ENCODE measurements around the gene GOLGA6D.
A peak's percentile ranks its signal among the peaks of the same experiment; 100 is the strongest.
"Not testable (repeated sequence)": the region's sequence is repeated elsewhere in the genome, so short reads cannot be mapped to it uniquely, and the experiment has no call there.

The GOLGA6D gene

DNA sequence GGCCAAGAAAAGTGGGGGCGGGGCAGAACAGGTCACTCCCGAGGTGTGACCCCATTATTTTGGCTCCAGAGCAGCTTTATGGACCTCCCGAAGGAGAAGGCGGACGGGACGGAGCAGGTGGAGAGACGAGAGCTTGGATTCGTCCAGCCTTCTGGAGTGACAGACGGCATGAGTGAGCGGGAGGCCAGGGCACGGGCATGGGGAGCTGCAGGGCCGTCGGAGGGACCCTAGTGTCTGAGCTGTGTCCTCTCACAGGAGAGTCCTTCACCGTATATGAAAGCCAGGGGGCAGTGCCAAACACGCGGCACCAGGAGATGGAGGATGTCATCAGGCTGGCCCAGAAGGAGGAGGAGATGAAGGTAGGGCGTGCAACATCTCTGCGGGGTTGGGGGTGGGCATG, 11.0 kb downstream of the GOLGA6D start:
- DNase-seq (ENCODE audit: low read depth) = not testable (repeated sequence)

DNA sequence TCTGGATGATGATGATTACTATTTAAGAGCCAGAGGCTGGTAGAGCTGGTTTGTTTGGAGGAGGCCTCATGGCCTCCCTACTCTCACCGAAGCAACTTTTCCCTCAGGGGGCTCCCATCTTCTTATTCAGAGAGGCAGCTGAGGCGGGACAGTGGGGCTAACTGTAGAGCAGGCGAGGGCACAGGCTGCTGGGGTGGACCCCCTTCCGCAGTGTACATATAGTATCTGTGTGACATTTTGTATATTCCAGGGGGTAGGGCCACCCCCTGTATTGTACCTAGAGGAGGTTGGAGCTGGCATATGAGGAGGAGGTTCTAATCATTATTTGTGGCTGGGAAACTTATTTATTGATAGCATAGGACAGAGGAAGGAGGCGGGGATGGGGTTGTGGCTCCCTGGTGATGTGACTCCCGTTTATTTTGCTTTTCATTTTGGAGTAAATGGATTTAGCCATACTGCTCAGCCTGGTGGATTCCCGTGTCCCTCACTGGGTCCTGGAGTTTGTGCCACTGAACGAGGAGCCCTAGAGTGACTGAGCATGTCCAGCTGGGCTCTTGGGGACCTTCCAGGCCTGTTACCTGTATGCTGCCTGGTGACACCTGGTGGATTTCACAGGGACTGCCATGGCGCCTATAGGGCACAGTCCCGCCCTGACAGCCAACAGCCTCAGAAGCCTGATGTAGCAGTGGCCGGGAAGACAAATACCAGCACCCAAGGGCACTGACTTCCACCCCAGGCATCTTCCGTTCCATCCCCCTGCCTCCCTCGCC, 16.1 kb downstream of the GOLGA6D start:
- DNase-seq (ENCODE audit: low read depth) = not testable (repeated sequence)

DNA sequence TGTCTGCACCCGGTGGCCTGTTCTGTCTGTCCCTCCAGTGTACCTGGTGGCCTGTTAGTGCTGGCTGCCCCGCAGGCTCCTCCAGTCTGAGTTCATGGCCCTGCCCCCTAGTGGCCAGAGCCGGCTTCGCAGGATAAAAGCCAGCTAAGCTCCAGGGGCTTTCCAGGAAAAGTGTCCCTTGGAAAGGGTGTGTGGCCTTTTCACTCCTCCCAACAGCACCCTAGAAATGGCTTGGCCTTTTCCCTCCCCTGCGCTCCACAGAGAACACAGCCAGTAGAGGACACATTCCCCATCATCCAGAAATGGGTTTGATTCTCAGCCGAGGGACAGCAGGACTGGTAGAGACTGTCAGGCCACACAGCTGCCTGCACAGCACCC, 16.7 kb downstream of the GOLGA6D start:
- peak; percentile 35 for DNase-seq (ENCODE audit: low read depth)

DNA sequence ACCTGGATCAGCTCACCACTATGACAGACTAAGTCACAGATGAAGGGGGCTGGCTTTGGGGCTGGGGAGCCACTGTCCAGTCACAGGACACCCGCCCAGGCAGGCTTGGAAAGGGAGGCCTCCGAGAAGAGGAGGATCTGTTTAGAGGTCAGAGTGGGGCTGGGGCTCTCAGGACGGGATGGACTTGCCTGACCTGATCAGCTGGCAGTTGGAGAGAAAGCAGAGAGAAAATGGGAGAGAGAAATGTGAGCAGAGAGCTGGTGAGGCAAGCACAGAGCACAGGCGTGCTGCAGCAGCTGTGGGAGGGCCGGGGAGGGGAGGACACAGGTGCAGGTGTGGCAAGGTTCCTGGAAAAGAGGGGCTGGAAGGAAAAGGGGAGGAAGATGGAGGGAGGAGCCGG, 17.4 kb downstream of the GOLGA6D start:
- DNase-seq (ENCODE audit: low read depth) = not testable (repeated sequence)

DNA sequence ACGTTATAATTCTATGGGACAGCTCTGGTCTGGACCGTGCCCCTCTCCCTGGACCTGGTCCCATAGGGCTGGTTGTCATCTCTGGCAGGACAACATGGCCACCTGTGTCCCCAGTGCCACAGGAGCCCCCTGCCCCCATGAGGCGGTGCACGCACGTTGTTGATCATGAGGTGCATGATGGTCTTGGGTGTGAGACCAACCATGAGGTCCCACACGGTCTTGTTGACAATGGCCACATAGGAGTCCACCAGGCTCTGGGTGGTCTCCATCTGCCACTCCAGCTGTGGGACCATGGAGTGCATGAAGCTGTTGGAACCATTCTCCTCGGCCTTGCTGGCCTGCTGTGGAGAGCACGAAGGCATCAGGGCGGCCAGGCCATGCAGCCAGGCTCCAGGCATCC, 19.7 kb downstream of the GOLGA6D start:
- DNase-seq (ENCODE audit: low read depth) = no peak

DNA sequence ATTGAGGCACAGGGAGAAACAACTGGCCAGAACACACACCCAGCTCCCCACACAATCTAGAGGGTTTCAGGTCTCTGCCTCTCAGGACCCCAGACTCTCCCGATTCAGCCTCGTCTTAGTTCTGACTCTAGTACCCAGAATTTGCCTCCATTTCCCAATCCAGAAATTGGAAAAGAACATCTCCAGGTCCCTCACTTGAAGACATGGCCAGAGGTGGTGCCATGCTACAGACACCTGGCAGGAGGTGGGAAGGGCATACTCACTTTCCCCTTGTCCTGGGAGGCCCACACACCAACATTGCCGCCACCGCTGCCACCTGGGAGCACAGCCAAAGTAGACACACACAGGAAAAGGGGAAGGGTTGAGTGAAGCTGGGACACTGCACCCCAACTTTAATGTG, 20.1 kb downstream of the GOLGA6D start:
- not testable (repeated sequence) for DNase-seq (ENCODE audit: low read depth)

DNA sequence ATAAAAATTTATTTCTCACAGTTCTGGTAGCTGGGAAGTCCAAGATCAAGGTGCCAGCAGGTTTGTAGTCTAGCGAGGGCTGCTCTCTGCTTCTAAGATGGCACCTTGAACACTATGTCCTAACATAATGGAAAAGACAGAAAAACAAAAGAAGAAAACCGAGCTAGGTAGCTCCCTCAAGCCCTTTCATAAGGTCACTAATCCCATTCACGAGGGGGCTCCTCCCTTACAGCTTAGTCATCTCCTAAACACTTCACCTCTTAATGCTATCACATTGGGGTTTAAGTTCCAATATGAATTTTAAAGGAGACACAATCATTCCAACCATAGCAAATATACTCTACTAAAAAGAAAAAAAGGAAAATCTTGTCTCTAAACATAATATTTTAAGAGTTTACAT, 23.6 kb downstream of the GOLGA6D start:
- no peak for DNase-seq (ENCODE audit: low read depth)

DNA sequence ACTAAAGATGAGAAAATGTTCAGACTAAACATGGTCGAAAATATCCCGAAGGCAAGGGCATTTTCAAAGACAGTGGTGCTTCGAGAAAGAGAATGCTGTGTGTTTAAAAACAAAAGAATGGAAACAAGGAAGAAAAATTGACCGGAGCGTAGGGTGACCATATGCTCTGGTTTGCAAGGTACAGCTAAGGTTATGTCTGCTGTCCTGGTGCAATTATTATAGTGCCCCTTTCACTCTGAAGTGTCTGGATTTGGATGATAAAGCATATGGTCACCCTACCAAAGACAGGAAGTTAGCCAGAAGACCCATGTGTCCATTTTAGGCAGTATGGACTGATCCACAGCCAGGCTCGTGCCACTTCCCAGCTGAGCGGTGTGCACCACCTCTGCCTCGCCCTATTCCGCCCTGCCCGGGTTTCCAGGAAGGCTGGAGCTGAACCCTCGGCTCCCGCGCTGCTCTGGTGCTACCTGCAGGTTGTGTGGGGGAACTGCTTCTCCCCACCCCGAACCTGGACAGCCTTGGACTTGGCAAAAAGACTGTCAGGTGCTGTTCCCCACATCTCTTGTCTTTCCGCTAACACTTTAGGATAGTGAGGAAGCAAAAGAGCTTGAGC, 25.2 kb downstream of the GOLGA6D start:
- DNase-seq (ENCODE audit: low read depth) = no peak

DNA sequence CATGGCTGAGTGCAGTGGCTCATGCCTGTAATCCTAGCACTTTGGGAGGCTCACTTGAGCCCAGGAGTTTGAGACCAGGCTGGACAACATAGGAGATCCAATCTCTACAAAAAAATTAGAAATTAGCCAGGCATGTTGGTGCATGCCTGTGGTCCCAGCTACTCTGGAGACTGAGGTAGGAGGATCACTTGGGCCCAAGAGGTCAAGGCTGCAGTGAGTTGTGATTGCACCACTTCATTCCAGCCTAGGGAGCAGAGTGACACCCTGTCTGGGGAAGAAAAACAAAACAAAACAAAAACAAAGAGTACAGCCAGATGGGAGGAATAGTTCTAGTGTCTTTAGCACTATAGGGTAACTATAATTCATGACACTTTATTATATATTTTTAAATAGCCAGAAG, 27.1 kb downstream of the GOLGA6D start:
- no peak for DNase-seq (ENCODE audit: low read depth)

DNA sequence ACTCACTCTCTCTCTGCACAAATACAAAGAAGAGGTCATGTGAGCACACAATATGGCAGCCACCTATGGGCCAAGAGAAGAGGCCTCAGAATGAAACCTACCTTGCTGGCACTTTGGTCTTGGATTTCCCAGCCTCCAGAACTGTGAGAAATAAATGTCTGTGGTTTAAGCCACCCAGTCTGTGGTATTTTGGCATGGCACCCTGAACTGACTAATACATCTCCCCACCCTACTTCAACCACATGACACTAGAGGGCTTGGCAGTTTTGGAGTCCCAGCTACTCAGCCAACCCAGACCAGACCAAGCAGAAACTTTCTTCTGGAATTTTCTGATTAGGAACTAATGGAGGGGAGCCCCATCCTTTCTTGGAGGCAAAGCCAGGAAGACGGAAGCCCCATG, 29.9 kb downstream of the GOLGA6D start:
- not testable (repeated sequence) for DNase-seq (ENCODE audit: low read depth)

DNA sequence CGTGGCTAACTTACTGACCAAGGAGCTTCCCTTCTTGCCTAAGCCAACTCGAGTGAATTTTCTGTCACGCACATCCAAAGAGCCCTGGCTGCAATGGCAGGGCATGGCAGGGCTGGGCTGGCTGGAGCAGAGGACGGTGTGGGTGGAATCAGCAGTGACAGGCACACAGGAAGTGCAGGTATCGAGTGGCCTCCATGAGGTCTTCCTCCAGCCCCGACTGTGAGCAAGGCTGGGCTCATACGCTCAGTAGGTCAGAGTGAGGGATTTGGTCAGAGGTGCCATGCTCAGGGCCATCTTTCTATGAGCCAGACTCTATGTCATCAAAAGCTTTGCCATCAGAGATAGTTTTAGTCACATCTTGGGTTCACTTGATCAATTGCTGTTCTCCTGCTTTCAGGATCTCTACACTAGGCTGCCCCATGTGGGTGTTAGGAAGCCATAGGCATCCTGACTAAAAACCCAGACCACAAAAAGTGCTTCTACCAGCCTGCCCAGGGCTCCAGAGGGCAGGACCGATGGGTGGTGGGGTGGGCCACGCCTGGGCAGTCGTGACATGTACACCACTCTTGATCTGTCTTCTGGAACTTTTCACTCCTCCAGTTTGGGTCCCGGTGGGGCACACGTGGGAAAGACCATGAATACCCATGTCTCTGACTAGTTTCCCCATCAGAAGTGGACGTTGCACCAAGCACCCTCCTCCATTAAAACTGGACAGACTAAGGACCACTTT, 30.6 kb downstream of the GOLGA6D start:
- no peak for DNase-seq (ENCODE audit: low read depth)

DNA sequence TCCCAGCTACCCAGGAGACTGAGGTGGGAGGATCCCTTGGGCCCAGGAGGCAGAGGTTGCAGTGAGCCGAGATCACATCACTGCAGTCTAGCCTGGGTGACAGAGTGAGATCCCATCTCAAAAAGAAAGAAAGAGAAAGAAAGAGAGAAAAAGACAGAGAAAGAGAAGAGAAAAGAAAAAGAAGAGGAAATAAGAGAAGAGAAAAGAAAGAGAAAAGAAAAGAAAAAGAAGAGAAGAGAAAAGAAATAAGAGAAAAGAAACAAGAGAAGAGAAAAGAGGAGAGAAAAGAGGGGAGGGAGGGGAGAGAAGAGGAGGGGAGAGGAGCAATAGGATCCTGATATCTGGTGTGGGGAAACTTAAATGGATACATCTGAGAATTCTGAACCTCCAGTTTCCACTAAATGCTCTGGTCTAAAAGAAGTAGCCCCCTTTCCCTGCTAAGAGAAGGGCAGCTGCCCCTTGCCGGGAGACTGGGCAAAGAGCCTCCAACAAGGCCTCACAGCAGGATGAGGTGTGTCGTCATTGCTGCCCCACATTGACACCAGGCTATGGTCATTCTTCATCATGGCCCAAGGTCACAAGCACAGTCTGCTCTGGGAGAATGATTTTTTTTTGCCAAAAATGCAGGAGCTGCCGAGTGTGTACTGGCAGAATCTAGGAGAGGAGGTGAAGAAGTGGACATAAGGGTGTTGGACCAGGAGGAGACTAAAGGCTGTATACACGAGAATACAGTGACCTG, 32.1 kb downstream of the GOLGA6D start:
- no peak for DNase-seq (ENCODE audit: low read depth)

DNA sequence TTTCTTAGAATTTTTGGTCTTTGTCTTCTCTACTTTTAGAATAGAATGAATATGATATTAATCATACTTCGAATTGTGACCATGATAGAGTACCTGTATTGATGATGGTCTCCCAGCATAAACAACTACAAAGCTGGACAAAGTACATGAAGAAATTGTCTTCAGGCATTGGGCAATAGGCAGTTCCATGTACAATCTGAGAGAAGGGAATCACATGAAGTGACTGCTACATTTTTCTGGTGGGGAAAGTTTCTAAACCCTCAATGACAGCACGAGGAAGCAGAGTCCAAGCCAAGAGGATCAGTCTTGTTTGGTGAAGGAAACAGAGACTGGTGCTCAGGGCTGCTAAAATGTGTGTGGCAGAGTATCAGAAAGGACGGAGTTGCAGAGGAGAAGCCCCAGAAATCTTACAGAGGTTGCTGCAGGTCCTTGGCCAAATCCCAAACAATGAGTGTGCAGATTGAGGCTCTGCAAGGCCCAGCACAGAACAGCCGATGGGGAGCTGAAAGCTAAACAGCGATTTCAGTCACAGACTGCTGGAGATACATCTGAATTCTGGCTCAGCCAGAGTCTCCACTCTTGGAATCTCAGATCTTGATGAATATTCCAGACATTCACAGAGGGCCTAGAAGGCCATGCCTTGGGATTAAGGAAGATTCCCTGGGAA, 36.7 kb downstream of the GOLGA6D start:
- DNase-seq (ENCODE audit: low read depth) = not testable (repeated sequence)

DNA sequence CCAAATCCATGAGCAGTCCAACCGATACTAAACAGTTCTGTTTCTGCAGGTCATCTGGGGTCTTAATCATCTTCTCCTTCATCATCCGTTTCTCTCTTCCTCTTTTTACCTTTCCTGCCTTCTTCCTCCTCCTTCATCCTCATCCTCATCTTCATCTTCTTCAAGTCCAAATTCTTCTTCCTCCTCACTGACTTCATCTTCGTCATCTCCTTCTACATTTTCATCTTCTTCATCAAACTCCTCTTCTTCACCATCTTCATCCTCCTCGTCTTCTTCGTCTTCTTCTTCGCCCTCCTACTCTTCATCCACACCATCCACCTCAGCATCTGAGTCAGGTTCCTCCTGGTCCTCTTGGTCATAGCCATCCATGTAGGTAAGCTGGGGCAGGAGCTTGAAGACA, 39.1 kb downstream of the GOLGA6D start:
- no peak for DNase-seq (ENCODE audit: low read depth)

DNA sequence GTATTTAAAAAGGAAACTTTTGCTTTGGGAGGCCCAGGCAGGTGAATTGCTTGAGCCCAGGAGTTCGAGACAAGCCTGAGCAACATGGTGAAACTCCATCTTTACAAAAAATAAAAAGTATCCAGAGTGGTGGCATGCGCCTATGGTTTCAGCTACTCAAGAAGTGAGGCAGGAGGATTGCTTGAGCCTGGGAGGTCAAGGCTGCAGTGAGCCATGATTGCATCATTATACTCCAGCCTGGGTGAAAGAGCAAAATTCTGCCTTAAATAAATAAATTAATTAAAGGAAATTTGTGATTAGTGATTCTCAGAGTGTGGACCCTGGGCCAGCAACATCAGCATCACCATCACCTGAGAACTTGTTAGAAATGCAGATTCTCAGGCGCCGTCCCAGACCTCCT, 43.3 kb downstream of the GOLGA6D start:
- DNase-seq (ENCODE audit: low read depth) = no peak

DNA sequence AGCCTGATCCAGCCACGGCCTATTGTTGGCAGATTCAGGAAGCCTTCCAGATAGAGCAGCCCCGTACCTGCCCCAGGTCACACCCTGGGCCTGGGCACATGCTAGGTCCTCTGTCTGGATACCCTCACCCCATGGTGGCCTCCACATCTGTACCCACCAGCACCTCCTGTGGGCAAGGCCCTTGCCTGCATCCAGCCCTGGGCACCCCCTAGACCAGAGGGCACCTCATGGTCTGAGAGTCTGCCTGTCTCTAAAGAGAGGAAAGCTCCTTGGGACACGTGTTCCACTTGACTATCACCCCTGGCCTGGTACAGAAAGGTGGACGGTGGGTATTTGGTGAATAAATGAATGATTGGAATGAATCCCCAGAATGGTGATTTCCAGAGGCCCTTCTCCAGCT, 44.4 kb downstream of the GOLGA6D start:
- DNase-seq (ENCODE audit: low read depth) = no peak

DNA sequence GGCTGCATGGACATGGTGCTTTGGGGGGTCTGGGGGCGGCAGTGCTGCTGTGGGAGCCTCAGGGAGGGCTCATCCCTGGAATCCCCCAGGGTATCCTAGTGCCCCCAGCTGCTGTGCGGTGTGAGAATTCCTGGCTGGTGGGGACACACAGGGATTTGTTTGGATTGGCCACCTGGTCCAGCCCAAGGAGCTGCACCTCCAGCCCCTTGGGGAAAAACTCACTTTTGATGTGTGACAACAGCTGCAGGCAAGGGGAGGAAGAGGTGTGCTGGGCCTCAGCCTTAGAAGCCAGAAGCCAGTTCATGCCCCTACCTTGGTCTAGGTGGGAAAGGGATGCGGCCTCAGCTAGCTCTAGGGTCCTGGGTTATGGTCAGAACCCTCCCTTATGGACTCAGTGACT, 44.9 kb downstream of the GOLGA6D start:
- no peak for DNase-seq (ENCODE audit: low read depth)

DNA sequence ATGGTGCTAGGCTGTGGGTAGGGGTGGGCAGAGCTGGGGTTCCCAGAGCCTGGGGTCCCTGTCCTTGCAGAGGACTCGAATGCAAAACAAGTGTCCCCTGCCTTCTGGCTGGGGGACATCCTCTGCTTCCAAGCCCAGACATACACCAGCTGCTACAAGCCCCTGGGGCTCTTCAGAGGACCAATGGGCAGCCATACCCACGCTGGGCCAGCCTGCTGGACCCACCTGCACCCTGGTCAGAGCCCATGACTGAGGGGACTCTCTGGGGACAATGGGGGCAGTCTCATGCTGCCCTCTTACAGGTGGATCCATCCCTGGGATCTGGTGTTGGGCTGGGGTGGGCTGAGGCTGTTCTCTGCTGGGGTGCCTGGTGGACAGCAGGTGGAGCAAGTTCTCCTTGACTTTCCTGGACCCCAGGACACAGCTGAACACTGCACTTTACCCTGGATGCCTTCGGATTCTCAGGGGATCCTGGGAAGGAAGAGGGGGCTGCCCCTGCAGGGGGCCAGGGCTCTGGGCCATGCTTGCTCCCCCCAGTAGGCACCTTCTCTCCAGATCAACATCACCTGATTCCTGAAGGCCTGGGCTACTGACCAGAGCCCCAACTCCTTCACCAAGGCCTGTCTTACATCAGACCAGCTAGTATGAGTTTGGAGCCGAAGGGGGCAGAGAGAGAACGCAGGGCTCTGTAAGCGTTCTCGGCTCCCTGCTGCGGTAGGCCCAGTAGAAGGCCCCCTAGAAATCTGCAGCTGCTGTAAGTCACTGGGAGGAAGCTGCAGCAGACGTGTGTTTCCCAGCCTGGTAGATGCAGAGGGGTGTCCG, 46.1 kb downstream of the GOLGA6D start:
- no peak for DNase-seq (ENCODE audit: low read depth)

DNA sequence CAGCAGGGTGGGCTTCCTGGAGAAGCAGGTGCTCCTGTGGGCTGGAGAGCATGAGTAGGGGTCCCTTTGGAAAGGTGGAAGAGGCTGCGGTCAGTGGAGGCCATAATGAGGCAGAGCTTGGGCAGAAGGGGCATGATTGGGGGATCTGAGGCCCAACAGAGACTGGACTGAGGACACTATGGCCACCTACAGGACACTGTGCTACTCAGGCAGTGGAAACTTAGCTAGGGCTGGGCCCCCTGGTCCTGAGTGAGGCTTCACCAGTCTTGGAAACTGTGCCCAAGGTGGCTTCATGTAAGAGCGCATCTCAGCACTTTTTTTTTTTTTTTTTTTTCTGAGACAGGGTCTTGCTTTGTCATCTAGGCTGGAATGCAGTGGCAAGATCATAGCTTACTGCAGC, 46.9 kb downstream of the GOLGA6D start:
- no peak for DNase-seq (ENCODE audit: low read depth)

DNA sequence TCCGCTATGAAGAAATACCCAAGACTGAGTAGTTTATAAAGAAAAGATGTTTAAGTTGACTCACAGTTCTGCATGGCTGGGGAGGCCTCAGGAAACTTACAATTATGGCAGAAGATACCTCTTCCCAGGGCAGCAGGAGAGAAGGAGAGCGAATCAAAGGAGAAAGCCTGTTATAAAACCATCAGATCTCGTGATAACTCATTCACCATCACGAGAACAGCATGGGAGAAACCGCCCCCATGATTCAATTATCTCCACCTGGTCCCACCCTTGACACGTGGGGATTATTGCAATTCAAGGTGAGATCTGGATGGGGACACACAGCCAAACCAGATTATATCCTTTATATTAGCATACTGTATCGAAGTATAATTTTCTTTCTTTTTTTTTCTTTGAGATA, 49.5 kb downstream of the GOLGA6D start:
- DNase-seq (ENCODE audit: low read depth) = not testable (repeated sequence)
